ENCODE measurements around the gene AMOT.

The AMOT gene

GRCh38 chrX:112738347-112739033 is 102.1 kb downstream of the AMOT start:
- peak in 1 of 3 experiments; percentile 4 for DNase-seq (ENCODE audit: low read depth in 3 of 3)

GRCh38 chrX:112736310-112736709 is 104.3 kb downstream of the AMOT start:
- DNase-seq (ENCODE audit: low read depth in 3 of 3) = no peak

DNA sequence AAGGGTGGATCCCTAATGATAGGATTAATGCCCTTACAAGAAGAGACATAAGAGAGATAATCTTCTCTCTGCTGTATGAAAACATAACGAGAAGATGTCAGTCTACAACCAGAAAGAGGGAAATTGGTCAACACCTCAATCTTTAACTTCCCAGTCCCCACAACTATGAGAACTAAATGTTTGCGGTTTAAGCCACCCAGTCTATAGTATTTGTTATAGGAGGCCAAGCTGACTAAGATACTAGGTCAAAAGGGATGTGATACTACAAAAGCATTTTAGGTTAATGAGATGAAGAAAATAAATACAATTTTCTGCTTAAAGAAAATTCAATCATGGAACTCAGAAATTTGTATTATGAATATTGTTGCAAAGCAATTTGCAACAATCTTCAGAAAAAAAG is 105.5 kb downstream of the AMOT start:
- no peak for DNase-seq (ENCODE audit: low read depth in 3 of 3)

DNA sequence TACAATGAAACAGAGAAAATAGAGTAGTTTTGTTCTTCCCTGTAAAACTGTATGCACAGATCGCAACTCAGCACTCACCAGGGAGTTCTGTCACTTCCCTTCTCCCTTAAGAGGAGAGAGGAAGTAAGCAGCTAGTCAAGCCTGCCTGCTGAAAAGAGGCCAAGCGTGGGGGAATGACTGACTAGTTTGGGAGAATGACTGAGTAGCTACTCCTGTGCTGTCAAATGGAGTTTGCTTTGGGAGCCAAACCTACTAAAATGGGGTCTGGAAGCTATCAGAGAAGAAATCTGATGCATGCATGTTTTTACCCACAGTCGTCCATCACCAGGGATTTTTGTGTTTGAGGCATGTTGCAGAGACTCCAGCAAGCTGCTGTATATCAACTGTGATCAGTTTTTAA is 106.3 kb downstream of the AMOT start:
- no peak for DNase-seq (ENCODE audit: low read depth in 3 of 3)

GRCh38 chrX:112731793-112732192 is 108.8 kb downstream of the AMOT start:
- no peak for DNase-seq (ENCODE audit: low read depth in 3 of 3)

Measured in stimulated activated CD4-positive, alpha-beta T cell treated with anti-CD3 and anti-CD28 coated beads, TNF-alpha, amount 100 ng/mL, for 24 hours (primary cell).